HG03039 (cell line): ENCODE measurements around the gene DIAPH2.
A peak's percentile ranks its signal among the peaks of the same experiment; 100 is the strongest.
"Not testable (repeated sequence)": the region's sequence is repeated elsewhere in the genome, so short reads cannot be mapped to it uniquely, and the experiment has no call there.

Experiments used
- ATAC-seq: cut with Tn5 transposase; IDR thresholded peaks from one replicate; pipeline ENCODE4 v1.9.1; 2021; ENCODE audit warnings: mild to moderate bottlenecking, moderate library complexity; ENCODE audit not compliant: unreplicated experiment

Gene DIAPH2

GRCh38 chrX:97366237-97366636 is 681.6 kb downstream of the DIAPH2 start:
- no peak for ATAC-seq

GRCh38 chrX:97367125-97367524 is 682.5 kb downstream of the DIAPH2 start:
- ATAC-seq = no peak

- no peak for ATAC-seq
These were observed 685.3 kb downstream of the DIAPH2 start for GRCh38 chrX:97369947-97370346.

- ATAC-seq = no peak
These were observed 687.5 kb downstream of the DIAPH2 start for GRCh38 chrX:97372001-97372766.

GRCh38 chrX:97374266-97374665 is 689.6 kb downstream of the DIAPH2 start:
- no peak for ATAC-seq

GRCh38 chrX:97380200-97380599 is 695.6 kb downstream of the DIAPH2 start:
- no peak for ATAC-seq

- no peak for ATAC-seq
These were observed 700.0 kb downstream of the DIAPH2 start for GRCh38 chrX:97384685-97385084.

- no peak for ATAC-seq
These were observed 702.4 kb downstream of the DIAPH2 start for GRCh38 chrX:97387004-97387403.

- ATAC-seq = no peak
These were observed 705.1 kb downstream of the DIAPH2 start for GRCh38 chrX:97389761-97390192.

GRCh38 chrX:97397371-97397770 is 712.7 kb downstream of the DIAPH2 start:
- no peak for ATAC-seq

GRCh38 chrX:97398030-97398551 is 713.4 kb downstream of the DIAPH2 start:
- ATAC-seq = peak; percentile 49

GRCh38 chrX:97399400-97399799 is 714.8 kb downstream of the DIAPH2 start:
- ATAC-seq = peak; percentile 32

GRCh38 chrX:97400492-97400891 is 715.9 kb downstream of the DIAPH2 start:
- no peak for ATAC-seq

- ATAC-seq = peak; percentile 46
These were observed 716.5 kb downstream of the DIAPH2 start for GRCh38 chrX:97401154-97401553.

- no peak for ATAC-seq
These were observed 717.0 kb downstream of the DIAPH2 start for GRCh38 chrX:97401586-97402136.

- no peak for ATAC-seq
These were observed 717.7 kb downstream of the DIAPH2 start for GRCh38 chrX:97402333-97402732.

- ATAC-seq = no peak
These were observed 718.3 kb downstream of the DIAPH2 start for GRCh38 chrX:97402903-97403302.

- no peak for ATAC-seq
These were observed 720.5 kb downstream of the DIAPH2 start for GRCh38 chrX:97405031-97405660.

GRCh38 chrX:97409632-97410415 is 725.2 kb downstream of the DIAPH2 start:
- not testable (repeated sequence) for ATAC-seq

- ATAC-seq = no peak
These were observed 731.8 kb downstream of the DIAPH2 start for GRCh38 chrX:97416461-97416860.

- no peak for ATAC-seq
These were observed 744.5 kb downstream of the DIAPH2 start for GRCh38 chrX:97429101-97429500.
